Measurements from ENCODE around the gene NTRK2.

Gene NTRK2

DNA sequence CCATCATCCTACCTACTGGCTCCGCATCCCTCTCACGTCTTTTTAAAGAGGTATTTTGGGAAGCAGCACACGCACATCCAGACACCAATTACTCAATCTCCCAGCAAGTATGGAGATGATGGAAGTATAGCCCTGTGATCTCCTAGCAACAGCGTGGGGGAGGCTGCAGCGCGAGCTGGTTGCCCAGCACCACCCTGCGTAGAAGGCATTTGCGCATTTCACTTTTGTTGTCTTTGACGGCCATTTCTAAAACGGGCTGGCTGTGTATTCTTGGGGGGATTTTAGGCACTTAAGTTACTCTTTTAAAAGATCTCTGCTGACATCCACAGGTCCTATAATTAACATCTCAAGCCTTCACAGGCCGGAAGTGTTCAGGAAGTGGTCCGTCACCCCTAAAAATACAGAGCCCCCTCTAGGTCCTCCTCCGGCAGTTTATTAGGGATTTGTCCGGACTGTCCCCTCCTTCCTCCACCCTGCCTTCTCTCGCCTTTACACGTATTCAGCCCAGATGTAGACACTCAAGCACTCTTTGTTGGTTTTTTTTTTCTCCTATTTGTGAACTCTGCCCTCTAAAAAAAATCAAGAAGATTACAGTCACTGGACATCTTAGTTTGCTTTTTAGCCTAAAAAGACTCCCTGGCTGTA lies 371.4 kb downstream of the NTRK2 start:
- no peak overlapping the region for H3K9ac ChIP-seq (ENCODE audit: low read depth, low read length, poor library complexity, severe bottlenecking)
- no peaks in the 10 kb centered on the region for H3K36me3 ChIP-seq (ENCODE audit: insufficient read depth, low read length)
- H3K9me3 ChIP-seq (ENCODE audit: insufficient read depth, low read depth, low read length) = no peaks in the 10 kb centered on the region; the same call in 1 of the 2 replicates
- no peaks in the 10 kb centered on the region for H3K9me2 ChIP-seq (replicated peaks; ENCODE audit: low read depth, low read length)
- no peaks in the 10 kb centered on the region for H3F3A ChIP-seq (ENCODE audit: low read depth)
- no peaks in the 10 kb centered on the region for H3K4me1 ChIP-seq (ENCODE audit: insufficient read depth, low read length, poor library complexity, severe bottlenecking)
- no peaks in the 10 kb centered on the region for H3K27me3 ChIP-seq (ENCODE audit: insufficient read depth, low read length, poor library complexity, severe bottlenecking)
- no peak overlapping the region for H3K4me2 ChIP-seq (ENCODE audit: low read depth, low read length, poor library complexity, severe bottlenecking)
- TF ChIP-seq, protein P1, sequence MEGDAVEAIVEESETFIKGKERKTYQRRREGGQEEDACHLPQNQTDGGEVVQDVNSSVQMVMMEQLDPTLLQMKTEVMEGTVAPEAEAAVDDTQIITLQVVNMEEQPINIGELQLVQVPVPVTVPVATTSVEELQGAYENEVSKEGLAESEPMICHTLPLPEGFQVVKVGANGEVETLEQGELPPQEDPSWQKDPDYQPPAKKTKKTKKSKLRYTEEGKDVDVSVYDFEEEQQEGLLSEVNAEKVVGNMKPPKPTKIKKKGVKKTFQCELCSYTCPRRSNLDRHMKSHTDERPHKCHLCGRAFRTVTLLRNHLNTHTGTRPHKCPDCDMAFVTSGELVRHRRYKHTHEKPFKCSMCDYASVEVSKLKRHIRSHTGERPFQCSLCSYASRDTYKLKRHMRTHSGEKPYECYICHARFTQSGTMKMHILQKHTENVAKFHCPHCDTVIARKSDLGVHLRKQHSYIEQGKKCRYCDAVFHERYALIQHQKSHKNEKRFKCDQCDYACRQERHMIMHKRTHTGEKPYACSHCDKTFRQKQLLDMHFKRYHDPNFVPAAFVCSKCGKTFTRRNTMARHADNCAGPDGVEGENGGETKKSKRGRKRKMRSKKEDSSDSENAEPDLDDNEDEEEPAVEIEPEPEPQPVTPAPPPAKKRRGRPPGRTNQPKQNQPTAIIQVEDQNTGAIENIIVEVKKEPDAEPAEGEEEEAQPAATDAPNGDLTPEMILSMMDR (conservative IDR thresholded peaks at IDR 0.05; ENCODE audit: low read length) = no peak
- TF ChIP-seq EZH2phosphoT487 (IDR thresholded peaks at IDR 0.05; ENCODE audit: borderline replicate concordance) = no peak
- H3K79me2 ChIP-seq (ENCODE audit: insufficient read depth, low read length) = no peaks in the 10 kb centered on the region
- no peaks in the 10 kb centered on the region for H4K20me1 ChIP-seq (ENCODE audit: insufficient read depth, low read length, poor library complexity, severe bottlenecking)
- no peak overlapping the region for H2AFZ ChIP-seq (ENCODE audit: low read length)
- no peak overlapping the region for H3K4me3 ChIP-seq (ENCODE audit: low read length, poor library complexity, severe bottlenecking)

DNA sequence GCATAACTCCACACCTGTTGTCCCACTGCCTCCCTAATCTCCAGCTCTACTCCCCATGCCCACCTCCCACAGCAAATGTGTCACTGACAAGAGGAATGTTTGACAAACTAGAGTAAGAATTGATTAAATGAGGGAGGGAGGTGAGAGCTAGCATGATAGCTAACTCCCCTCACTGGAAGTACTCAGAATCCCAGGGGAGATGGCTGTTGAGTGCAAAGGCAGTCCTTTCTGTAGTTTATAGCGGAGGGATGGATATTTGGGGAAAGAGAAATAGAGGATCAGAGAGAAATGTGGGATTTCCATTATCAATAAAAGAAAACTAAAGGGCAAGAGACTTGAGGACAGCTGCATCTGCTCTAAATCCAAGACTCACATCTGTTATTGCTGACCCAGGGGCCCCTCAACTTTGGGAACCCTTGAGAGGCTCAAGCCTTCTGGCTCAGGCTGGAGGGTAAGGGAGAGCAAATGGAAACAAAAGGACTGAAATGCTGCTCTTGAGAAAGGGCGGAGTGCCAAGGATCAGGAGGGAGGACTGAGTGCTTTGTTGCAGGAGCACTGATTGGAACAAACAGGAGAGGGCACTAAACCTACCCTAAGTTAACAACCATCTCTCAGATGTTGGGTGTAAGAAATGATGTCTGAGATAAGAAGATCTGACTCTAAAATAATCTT lies 372.1 kb downstream of the NTRK2 start:
- no peak overlapping the region for H2AFZ ChIP-seq (ENCODE audit: low read length)
- H3K4me3 ChIP-seq (ENCODE audit: low read length, poor library complexity, severe bottlenecking) = no peak overlapping the region
- H3K27me3 ChIP-seq (ENCODE audit: insufficient read depth, low read length, poor library complexity, severe bottlenecking) = no peaks in the 10 kb centered on the region
- H3K9me3 ChIP-seq (ENCODE audit: insufficient read depth, low read depth, low read length) = no peaks in the 10 kb centered on the region; the same call in 1 of the 2 replicates
- no peaks in the 10 kb centered on the region for H3K79me2 ChIP-seq (ENCODE audit: insufficient read depth, low read length)
- no peaks in the 10 kb centered on the region for H3F3A ChIP-seq (ENCODE audit: low read depth)
- H4K20me1 ChIP-seq (ENCODE audit: insufficient read depth, low read length, poor library complexity, severe bottlenecking) = no peaks in the 10 kb centered on the region
- no peak overlapping the region for H3K9ac ChIP-seq (ENCODE audit: low read depth, low read length, poor library complexity, severe bottlenecking)
- H3K9me2 ChIP-seq (replicated peaks; ENCODE audit: low read depth, low read length) = no peaks in the 10 kb centered on the region
- TF ChIP-seq, protein P1 (conservative IDR thresholded peaks at IDR 0.05; ENCODE audit: low read length) = no peak
- TF ChIP-seq EZH2phosphoT487 (IDR thresholded peaks at IDR 0.05; ENCODE audit: borderline replicate concordance) = no peak
- no peaks in the 10 kb centered on the region for H3K36me3 ChIP-seq (ENCODE audit: insufficient read depth, low read length)
- H3K4me2 ChIP-seq (ENCODE audit: low read depth, low read length, poor library complexity, severe bottlenecking) = no peak overlapping the region
- H3K4me1 ChIP-seq (ENCODE audit: insufficient read depth, low read length, poor library complexity, severe bottlenecking) = no peaks in the 10 kb centered on the region

DNA sequence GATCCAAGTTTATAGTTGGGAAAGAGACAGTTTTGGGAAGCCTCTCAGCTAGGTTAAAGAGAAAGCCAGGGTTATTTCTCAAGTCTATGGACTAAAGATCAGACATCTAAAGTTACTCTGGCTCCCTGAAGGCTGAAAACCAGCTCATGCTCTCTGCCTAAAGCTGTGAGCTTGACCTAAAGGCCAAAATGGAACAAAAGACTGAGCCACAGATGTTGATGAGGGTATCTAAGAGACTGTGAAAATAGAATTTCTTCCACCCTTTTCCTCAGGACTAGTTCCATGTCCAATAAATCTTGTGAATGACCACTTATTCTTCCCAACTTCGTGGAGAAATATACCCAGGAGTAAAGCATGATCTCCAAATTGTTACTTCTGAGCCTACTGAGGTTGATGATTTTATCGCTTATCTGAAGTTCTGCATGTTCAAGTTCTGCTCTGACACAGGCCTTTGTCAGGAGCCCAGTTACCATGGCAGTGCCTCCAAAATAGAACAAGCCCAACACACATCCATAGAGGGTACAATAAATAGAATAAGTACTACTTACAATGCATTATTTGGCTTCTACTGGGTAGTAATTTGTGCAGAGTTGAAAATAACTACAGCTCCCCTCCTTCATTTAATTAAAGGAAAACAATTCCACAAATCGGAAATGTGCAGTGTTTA lies 373.6 kb downstream of the NTRK2 start:
- no peaks in the 10 kb centered on the region for H3K27me3 ChIP-seq (ENCODE audit: insufficient read depth, low read length, poor library complexity, severe bottlenecking)
- H3K79me2 ChIP-seq (ENCODE audit: insufficient read depth, low read length) = no peaks in the 10 kb centered on the region
- TF ChIP-seq EZH2phosphoT487 (IDR thresholded peaks at IDR 0.05; ENCODE audit: borderline replicate concordance) = no peak
- TF ChIP-seq, protein P1 (conservative IDR thresholded peaks at IDR 0.05; ENCODE audit: low read length) = no peak
- no peaks in the 10 kb centered on the region for H3K9me2 ChIP-seq (replicated peaks; ENCODE audit: low read depth, low read length)
- H4K20me1 ChIP-seq (ENCODE audit: insufficient read depth, low read length, poor library complexity, severe bottlenecking) = no peaks in the 10 kb centered on the region
- H3K4me2 ChIP-seq (ENCODE audit: low read depth, low read length, poor library complexity, severe bottlenecking) = no peak overlapping the region
- no peaks in the 10 kb centered on the region for H3F3A ChIP-seq (ENCODE audit: low read depth)
- no peaks in the 10 kb centered on the region for H3K36me3 ChIP-seq (ENCODE audit: insufficient read depth, low read length)
- H3K4me3 ChIP-seq (ENCODE audit: low read length, poor library complexity, severe bottlenecking) = no peak overlapping the region
- no peak overlapping the region for H3K9ac ChIP-seq (ENCODE audit: low read depth, low read length, poor library complexity, severe bottlenecking)
- H3K9me3 ChIP-seq (ENCODE audit: insufficient read depth, low read depth, low read length) = no peaks in the 10 kb centered on the region; the same call in 1 of the 2 replicates
- H2AFZ ChIP-seq (ENCODE audit: low read length) = no peak overlapping the region
- no peaks in the 10 kb centered on the region for H3K4me1 ChIP-seq (ENCODE audit: insufficient read depth, low read length, poor library complexity, severe bottlenecking)

All from Loucy (cell line).